HG03175 (cell line): Measurements from ENCODE around the gene PXDC1.
"Not testable (repeated sequence)": the region's sequence is repeated elsewhere in the genome, so short reads cannot be mapped to it uniquely, and the experiment has no call there.

Experiments used
- ATAC-seq: cut with Tn5 transposase; IDR thresholded peaks from one replicate; pipeline ENCODE4 v1.9.1; 2021; ENCODE audit warnings: mild to moderate bottlenecking, moderate library complexity; ENCODE audit not compliant: unreplicated experiment

The PXDC1 gene

GRCh38 chr6:3687847-3688246 lies 63.7 kb downstream of the PXDC1 start:
- no peak for ATAC-seq

GRCh38 chr6:3683331-3683730 lies 68.2 kb downstream of the PXDC1 start:
- no peak for ATAC-seq

- no peak for ATAC-seq
These were observed 72.6 kb downstream of the PXDC1 start for GRCh38 chr6:3678946-3679345.

GRCh38 chr6:3677751-3678150 lies 73.8 kb downstream of the PXDC1 start:
- not testable (repeated sequence) for ATAC-seq

- not testable (repeated sequence) for ATAC-seq
These were observed 74.2 kb downstream of the PXDC1 start for GRCh38 chr6:3677351-3677750.
